ENCODE data around the gene TNFRSF1B.

The TNFRSF1B gene

DNA sequence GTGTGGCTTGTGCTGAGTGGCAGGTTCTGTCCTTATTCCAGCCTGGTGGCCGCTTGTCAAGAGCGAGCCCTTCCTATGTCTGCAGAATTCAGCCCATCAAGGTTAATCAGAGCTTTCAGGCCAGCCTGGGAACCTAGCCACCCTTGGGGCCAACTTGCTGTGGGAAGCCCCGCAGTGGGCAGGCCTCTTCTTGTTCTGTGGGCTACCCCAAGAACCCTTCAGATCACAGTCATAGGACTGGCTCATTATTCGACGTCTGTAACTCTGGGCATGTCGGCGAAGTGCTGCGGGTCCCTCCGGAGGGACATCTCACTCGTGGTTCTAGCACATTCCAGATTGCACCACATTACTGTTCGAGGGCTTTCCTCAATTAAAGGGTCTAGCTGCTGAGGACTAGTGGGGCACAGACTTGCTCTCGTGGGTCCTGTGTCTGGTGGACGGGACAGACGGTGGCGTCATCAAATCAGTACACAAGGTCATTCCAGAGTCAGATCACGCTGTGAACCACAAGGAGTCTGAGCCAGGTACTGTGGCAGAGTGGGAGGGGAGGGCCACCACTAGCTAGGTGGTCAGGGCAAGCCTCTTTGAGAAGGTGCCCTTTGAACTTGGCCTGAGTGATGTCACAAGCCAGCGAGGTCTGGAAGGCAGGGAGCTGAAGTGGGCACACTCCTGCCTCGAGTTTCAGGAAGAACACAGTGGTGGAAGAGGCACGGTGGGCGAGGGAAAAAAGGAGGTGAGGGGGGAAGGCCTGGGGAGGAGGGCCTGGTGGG is 20.3 kb upstream of the TNFRSF1B start:
- H3K4me3 ChIP-seq (ENCODE audit: low read length), result no peak overlapping the region
- TF ChIP-seq ZNF274 (IDR thresholded peaks at IDR 0.05; ENCODE audit: low read depth, low read length), result no peak

DNA sequence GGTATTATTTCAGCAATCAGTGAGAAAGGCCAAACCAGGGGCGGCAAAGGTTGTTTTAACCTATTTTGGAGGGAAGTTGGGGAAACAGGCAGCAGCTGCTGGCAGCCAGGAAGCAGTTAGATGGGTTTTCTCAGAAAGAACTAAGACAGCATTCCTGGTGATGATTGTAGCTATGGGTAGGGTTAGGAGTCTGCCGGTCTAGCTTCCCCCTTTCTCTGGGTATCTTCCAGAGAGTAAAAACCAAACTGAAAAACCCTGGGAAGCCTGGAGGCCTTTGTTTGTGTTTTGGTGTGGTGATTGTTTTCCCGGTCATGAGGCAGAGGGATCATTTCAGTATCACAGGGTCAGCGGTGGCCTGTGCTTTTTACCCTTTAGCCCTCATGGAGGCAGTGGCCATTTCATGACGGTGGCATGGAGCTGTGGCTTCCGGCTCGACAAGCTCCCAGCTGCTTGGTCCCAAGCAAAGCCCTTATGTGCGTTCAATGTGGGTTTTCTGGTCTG is 19.5 kb upstream of the TNFRSF1B start:
- TF ChIP-seq ZNF274 (IDR thresholded peaks at IDR 0.05; ENCODE audit: low read depth, low read length), result no peak
- no peak overlapping the region for H3K4me3 ChIP-seq (ENCODE audit: low read length)

DNA sequence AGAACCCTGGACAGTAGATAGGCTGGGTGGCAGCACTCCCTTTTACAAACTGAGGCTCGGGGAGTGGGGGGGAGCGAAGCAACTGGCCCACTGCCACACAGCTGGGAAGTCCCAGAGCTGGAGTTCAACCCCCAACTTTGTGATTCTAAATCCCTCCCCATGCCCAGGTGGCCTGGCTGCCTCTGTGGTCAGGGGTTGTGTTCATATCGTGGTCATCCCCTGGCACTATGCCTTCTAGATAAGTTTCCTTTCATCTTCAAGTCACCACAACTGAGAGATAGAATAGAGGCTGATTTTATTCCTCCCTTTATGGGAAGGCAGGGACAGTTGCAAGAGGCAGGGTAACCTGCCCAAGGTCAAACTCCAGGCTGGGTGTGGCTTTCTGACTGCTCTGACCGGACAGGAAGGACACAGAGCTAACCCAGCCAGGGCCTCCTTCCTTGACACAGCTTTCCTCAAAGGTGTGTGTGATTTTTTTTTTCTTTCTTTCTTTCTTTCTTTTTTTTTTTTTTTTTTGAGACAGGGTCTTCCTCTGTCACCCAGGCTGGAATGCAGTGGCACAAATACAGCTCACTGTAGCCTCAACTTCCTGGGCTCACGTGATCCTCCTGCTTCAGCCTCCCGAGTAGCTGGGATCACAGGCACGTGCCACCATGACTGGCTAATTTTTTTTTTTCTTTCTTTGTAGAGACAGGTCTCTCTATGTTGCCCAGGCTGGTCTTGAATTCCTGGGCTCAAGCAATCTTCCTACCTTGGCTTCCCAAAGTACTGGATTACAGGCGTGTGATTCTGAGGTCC is 18.4 kb upstream of the TNFRSF1B start:
- no peak for TF ChIP-seq ZNF274 (IDR thresholded peaks at IDR 0.05; ENCODE audit: low read depth, low read length)
- no peak overlapping the region; the same call in 1 of the 2 replicates for H3K4me3 ChIP-seq (ENCODE audit: low read length)

DNA sequence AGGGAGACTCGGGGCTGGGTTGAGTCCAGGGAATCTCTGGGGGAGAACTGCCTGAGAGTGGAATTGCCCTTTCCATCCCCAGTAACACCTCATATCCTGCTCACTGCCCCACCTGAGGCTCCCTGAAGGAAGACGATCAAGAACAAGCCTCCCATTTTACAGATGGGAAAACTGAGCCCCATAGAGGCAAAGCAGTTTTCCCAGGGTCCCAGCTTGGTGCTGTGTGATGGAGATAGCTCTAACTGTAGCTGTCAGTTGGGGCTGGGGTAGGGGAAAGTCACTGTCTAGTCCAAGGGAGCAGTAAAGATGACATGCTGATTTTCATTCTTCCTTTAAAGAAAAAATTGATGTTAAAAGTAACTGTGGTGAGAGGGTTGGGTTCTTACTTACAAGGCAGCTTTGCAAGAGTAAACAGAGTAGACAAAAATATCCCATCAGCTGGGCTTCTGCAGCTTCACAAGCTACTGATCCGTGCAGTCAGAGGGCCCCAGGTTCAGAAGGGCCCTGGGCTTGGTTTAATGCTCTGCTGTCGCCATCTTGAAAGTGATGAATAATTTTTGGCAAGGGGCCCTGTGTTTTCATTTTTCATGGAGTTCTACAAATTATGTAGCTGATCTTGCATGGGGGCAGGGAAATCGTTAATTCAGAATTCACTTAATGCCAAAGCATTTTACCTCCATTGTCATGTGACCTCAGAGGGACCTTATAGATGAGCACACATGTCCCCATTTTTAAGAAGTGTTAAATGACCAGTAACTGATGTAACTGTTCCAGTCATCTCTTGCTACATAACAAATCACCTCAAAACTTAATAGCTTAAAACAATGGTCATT is 17.6 kb upstream of the TNFRSF1B start:
- no peak for TF ChIP-seq ZNF274 (IDR thresholded peaks at IDR 0.05; ENCODE audit: low read depth, low read length)
- H3K4me3 ChIP-seq (ENCODE audit: low read length), result no peak overlapping the region; the same call in 1 of the 2 replicates

DNA sequence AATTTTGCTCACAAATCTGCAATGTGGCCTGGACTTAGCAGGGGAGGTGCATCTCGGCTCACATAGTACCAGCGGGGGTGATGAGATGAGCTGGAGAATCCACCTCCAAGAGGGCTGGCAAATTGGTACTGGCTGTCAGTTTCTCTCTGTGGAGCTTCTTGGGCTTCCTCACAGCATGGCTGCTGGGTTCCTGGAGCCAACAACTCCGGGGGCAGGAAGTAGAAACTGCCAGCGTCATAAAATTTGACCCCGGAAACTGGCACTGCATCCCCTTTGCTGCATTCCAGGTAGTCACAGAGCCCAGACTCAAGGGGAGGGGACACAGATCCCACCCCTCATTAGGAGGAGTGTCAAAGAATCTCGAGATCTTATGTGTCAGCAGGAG is 17.0 kb upstream of the TNFRSF1B start:
- no peak for TF ChIP-seq ZNF274 (IDR thresholded peaks at IDR 0.05; ENCODE audit: low read depth, low read length)
- no peak overlapping the region for H3K4me3 ChIP-seq (ENCODE audit: low read length)

DNA sequence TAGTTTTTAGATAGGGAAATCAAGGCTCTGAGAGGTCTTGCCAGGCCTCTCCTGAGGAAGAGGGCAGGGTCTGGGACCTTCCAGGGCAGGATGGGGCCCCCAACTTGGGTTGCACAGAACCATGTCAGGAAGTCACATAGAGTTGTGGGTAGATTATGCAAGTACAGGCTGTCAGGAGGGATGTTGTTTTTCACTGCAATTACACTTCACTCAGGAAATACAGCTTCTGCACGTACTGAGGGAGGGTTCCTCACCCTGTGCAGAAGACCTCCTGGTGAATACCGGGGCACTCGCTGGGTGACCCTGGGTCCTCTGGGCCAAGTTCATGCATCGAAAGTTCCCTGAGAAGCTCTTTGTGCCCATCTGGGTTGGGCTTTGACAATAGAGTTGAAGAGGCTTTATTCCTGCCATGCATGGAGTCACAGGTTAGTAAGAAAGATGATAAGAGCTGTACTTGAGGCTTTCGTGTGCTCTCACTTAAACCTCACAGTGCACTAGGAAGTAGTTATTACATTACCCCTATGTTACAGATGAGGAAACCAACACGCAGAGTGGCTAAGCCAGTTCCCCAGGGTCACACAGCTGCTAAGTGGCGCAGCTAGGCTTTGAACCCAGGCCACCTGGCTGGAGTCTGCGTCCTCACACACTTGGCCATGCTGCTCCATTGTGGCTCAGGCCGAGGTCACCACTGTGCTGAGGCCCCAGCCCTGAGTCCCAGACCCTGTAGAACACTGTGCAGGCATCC is 16.2 kb upstream of the TNFRSF1B start:
- TF ChIP-seq ZNF274 (IDR thresholded peaks at IDR 0.05; ENCODE audit: low read depth, low read length), result no peak
- no peak overlapping the region for H3K4me3 ChIP-seq (ENCODE audit: low read length)

DNA sequence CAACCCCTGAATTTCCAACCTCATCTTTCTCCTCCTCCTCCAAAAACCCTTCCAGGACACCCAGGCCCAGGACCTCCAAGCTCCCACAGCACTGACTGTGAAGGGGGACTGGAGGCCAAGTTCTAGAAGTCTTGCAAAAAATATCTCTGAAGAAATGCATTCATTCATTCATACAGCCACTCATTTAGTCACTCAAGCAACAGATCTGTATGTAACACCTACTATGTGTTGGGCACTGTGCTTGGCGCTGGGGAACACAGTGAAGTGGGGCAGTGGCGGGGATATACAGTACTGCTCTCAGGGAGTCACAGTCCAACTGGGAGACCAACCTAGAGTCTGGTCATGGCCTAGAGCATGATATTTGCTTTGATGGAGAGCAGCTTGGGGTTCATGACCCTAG is 15.3 kb upstream of the TNFRSF1B start:
- no peak for TF ChIP-seq ZNF274 (IDR thresholded peaks at IDR 0.05; ENCODE audit: low read depth, low read length)
- H3K4me3 ChIP-seq (ENCODE audit: low read length), result no peak overlapping the region

DNA sequence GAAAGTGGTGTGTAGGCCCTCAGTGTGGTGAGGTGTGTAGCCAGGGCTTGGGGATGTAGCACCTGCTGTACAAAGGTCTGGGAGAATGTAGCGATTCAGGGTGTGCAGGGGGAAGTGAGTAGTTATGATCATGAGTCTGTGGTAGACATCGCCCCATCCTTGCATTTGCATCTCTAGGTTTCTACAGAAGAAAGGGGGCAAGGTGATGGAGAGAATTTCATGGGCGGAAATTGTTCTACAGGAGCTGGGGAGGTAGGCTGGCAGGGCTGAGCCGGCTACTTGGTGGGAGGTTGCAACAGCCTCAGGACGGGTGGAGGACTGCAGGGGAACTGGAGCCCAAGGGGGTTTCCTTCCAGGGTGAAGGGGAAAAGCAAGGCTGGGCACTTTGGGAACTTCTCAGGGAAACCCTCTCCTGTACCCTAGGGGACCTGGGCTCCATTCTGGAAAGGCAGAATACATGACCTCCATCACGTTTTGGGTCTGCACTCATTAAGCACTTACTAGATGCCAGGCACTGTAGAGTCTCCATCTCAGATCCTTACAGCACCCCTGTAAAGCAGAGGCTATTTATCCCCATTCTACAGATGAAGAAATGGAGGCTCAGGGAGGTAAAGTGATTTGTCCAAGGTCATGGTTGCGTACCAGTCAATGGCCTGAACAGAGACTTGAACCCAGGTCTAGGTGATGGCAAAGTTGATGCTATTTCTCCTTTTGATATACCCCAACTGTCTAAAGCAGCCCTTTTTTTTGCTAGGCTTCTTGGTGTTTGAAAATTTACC is 14.5 kb upstream of the TNFRSF1B start:
- no peak overlapping the region; the same call in 1 of the 2 replicates for H3K4me3 ChIP-seq (ENCODE audit: low read length)

DNA sequence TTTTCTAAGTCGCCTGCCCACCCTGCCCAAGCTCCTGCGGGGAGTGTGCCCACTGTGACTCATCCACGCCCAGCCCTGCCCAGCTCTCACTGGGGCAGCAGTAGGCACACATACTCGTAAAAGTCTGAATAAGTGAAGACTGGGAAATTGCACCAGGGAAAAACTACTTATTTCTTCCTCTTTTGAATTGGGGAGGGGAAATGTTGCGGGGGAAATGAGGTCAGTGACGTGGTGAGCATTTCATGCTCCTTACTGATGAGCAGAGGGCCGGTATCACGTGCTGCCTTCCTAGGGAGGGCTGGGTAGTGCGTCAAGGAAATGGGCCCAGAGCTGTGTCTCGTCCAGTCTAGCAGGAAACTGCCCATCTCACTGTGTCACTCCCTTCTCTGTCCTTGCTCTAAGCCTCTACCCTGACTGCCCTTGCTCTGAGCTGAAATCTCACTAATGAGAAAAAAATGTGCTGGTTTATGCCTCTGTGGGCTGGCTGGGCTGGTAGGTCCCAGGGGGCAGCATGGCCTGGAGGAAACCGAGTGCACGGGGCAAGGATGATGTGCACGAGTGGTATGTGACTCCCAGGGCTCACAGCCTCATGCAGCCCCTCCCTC is 13.5 kb upstream of the TNFRSF1B start:
- TF ChIP-seq ZNF274 (IDR thresholded peaks at IDR 0.05; ENCODE audit: low read depth, low read length), result no peak
- no peak overlapping the region for H3K4me3 ChIP-seq (ENCODE audit: low read length)

More for the DNA sequence above, 14.5 kb upstream of the TNFRSF1B start:
- TF ChIP-seq ZNF274 (IDR thresholded peaks at IDR 0.05; ENCODE audit: low read depth, low read length), result no peak

DNA sequence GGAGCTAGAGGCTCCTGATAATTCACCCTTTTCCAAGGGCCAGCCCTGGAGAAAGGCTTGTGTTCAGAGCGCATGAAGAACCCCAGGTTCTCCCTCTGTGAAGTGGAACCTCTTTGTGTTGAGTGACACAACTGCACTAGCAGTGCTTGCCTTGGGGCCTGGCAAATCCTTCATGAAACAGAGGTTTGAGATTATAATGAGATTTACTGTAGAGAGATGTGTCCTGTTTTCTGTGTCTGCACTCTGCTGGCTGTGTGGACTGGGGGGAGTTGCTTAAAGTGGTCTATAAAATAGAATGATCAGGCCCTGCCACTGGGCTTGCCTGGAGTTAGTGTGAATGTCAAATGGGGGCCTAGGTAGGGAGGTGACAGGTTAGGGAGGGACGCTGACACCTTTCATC is 11.5 kb upstream of the TNFRSF1B start:
- H3K4me3 ChIP-seq (ENCODE audit: low read length), result no peak overlapping the region
- no peak for TF ChIP-seq ZNF274 (IDR thresholded peaks at IDR 0.05; ENCODE audit: low read depth, low read length)

DNA sequence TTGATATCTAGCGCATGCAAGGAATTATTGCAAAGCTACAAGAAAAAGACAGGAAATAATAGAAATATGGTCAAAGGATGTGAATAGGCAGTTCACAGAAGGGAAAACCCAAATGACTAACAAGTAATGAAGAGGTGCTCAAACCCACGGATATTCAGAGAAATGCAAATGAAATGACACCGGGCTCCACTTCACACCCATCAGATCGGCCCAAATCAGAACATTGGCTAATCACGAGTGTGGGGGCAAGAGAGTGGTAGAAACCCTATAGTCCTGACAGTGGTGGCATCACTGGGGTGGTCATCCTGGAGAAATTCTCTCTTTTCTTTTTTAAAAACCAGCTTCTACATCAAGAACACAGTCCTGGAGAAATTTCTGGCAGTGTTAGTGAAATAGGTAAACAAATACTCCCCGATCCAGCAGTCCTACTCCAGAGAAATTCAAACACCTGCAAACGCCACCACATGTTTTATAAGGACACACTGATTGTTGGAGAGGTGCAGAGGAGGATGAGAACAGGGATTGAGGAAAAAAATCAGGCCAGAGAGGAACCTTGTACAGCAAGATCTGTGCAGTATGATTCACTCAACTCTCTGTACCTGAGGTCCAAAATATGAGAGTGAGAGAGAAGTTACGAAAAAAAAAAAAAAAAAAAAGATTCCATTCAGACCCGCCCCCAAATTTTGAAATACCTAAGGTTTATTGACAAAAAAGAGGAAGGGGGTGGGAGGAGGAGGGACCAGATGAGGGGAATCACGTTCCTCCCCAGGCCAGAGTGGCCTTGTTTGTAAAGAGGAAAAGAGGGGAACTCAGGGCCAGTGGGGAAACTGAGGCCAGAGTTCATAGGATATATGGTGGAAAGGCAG is 9.2 kb upstream of the TNFRSF1B start:
- H3K4me3 ChIP-seq (ENCODE audit: low read length), result no peak overlapping the region; the same call in 1 of the 2 replicates
- no peak for TF ChIP-seq ZNF274 (IDR thresholded peaks at IDR 0.05; ENCODE audit: low read depth, low read length)
